Activated naive CD8-positive, alpha-beta T cell treated with anti-CD3 and anti-CD28 coated beads, Interleukin-2, amount 10 ng/mL, durations not matched to agents 7 days and 5 days (primary cell): ENCODE measurements around the gene MACROD2. TPM values are rescaled to one million over a fixed set of nuclear protein-coding genes. Genes with fewer than 3 reads are reported as not detected.
"Not testable (repeated sequence)": the region's sequence is repeated elsewhere in the genome, so short reads cannot be mapped to it uniquely, and the experiment has no call there.

Experiments
- ATAC-seq: fragments of 150-1000 bp; cut with Tn5 transposase; one replicate; pipeline ENCODE4 v1.10.0; 2021; ENCODE audit warnings: low read depth, moderate library complexity
- POLR2A ChIA-PET: fragments of 350-600 bp; sonication (Branson Sonifier 250); formaldehyde crosslinking; loops from one replicate; lab custom pipeline; 2021; ENCODE audit warnings: antibody characterized with exemption; lab: Charles Lee
- DNase-seq: peaks from one replicate; pipeline ENCODE4 v3.0.0; 2021
- H3K27ac Mint-ChIP-seq: one replicate; pipeline ENCODE4 v1.8.0; 2022; ENCODE audit warnings: mild to moderate bottlenecking, mixed read lengths
- H3K27me3 Mint-ChIP-seq: one replicate; pipeline ENCODE4 v1.8.0; 2022; ENCODE audit warnings: mild to moderate bottlenecking, moderate library complexity, mixed read lengths
- H3K36me3 Mint-ChIP-seq: one replicate; pipeline ENCODE4 v1.8.0; 2021; ENCODE audit warnings: mild to moderate bottlenecking, mixed read lengths
- H3K4me1 Mint-ChIP-seq: one replicate; pipeline ENCODE4 v1.8.0; 2021; ENCODE audit warnings: mixed read lengths
- H3K4me3 Mint-ChIP-seq: one replicate; pipeline ENCODE4 v1.8.0; 2022; ENCODE audit warnings: mild to moderate bottlenecking, moderate library complexity, mixed read lengths
- H3K9me3 Mint-ChIP-seq: one replicate; pipeline ENCODE4 v1.8.0; 2021; ENCODE audit warnings: mixed read lengths
- total RNA-seq, 2 experiments: library from RNA; stranded (reverse); gene quantifications; one replicate each; pipeline ENCODE4 v1.2.3, GENCODE V29; 2021

MACROD2 gene
- total RNA-seq, 2 experiments from 2014 or later: not detected

DNA sequence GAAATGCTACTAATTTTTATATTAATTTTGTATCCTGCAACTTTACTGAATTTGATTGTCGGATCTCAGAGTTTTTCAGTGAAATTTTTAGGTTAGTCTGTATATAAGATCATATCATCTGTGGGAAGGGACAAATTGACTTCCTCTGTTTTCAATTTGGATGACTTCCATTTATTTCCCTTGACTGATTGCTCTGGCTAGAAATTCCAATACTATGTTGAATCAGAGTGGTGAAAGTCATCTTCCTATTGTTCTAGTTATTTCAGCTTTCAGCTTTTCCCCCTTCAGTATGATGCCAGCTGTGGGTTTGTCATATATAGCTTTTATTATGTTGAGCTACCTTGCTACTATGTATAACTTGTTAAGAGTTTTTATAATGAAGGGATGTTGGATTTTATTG, 1806.7 kb downstream of the MACROD2 start:
- Mint-ChIP-seq H3K4me1 (no peaks in the 10 kb centered on the region), H3K27ac (no peak overlapping the region), H3K4me3 (no peak overlapping the region), H3K9me3 (peaks cover 4% of the 10 kb centered on the region), H3K27me3 (no peaks in the 10 kb centered on the region), H3K36me3 (no peaks in the 10 kb centered on the region)
- DNase-seq: no peak
- ATAC-seq: no peak
- POLR2A ChIA-PET: no interaction called here

DNA sequence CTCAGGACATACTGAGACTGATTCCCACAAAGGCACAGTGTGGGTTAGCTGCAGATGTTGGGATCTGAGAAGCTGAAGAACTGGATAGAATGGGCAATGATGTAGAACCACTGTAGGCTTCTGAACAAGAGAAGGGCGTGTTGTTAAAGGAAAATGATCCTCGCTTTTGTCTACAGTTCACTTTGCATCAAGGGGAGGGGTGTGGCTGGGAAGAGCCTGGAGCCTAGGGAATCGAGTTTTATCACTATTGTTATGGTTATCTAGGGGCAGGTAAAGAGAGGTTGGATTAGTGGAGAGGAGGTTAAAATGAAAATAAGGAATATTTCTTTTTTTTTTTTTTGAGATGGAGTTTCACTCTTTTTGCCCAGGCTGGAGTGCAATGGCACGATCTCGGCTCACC, 1809.8 kb downstream of the MACROD2 start:
- no peak for DNase-seq
- POLR2A ChIA-PET: no interaction called here
- no peaks in the 10 kb centered on the region for H3K4me1 Mint-ChIP-seq
- H3K27ac Mint-ChIP-seq: no peak overlapping the region
- H3K9me3 Mint-ChIP-seq: peaks cover 7% of the 10 kb centered on the region
- H3K27me3 Mint-ChIP-seq: no peaks in the 10 kb centered on the region
- no peak for ATAC-seq
- no peaks in the 10 kb centered on the region for H3K36me3 Mint-ChIP-seq
- H3K4me3 Mint-ChIP-seq: no peak overlapping the region

DNA sequence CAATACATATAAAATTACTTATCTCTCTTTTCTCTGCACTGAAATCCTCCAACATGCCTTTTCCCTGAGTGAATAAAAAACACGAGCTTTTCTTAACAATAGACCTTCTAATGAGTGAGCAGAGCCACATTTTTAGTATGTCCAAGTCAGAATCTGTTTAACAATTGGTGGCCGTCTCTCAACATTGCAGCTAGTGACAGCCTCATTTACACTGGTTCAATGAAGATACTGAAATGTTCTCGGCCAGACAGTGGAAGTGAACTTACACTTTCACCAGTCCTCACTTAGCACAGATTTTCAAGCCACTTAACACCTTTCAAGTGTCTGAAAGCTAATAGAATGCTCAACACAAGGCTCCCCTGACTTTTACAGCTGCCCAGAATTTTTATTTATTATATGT, 1810.8 kb downstream of the MACROD2 start:
- peaks cover 7% of the 10 kb centered on the region for H3K9me3 Mint-ChIP-seq
- no peaks in the 10 kb centered on the region for H3K36me3 Mint-ChIP-seq
- no peaks in the 10 kb centered on the region for H3K4me1 Mint-ChIP-seq
- no peaks in the 10 kb centered on the region for H3K27me3 Mint-ChIP-seq
- DNase-seq (no peak), ATAC-seq (no peak)
- POLR2A ChIA-PET: no interaction called here
- no peak overlapping the region for H3K27ac Mint-ChIP-seq
- no peak overlapping the region for H3K4me3 Mint-ChIP-seq

DNA sequence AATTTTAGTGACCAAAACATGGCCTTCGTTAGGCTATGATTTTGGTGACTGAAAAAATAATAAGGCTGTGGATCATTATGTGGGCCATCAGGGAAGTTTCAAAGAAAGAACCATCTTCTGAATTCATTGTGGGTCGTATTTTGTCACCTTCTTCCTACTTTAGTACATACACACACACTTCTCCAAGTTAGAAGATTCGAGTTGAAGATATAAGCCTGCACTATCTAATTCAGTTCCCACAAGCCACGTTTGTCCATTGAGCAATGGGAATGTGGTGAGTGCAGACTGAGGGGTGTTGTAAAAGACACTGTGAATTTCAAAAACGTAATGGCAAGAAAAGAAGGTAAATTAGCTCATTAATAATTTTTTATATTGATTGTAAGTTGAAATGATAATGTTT, 1812.0 kb downstream of the MACROD2 start:
- H3K36me3 Mint-ChIP-seq: no peaks in the 10 kb centered on the region
- peaks cover 7% of the 10 kb centered on the region for H3K9me3 Mint-ChIP-seq
- POLR2A ChIA-PET: no interaction called here
- H3K4me3 Mint-ChIP-seq: no peak overlapping the region
- no peak overlapping the region for H3K27ac Mint-ChIP-seq
- no peak for DNase-seq
- no peaks in the 10 kb centered on the region for H3K4me1 Mint-ChIP-seq
- no peaks in the 10 kb centered on the region for H3K27me3 Mint-ChIP-seq
- ATAC-seq: no peak

DNA sequence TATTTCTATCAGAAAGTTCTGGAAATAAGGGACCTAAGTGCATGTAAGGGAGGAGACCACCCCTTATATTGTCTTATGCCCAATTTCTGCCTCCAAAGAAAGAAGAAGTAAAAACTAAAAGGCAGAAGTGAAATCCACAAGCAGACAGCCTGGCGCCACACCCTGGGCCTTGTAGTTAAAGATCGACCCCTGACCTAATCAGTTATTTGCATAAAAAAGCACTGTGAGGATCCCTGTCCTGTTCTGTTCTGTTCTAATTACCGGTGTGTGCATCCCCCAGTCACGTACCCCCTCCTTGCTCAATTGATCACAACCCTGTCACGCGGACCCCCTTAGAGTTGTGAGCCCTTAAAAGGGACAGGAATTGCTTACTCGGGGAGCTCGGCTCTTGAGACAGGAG, 1812.5 kb downstream of the MACROD2 start:
- H3K36me3 Mint-ChIP-seq, H3K27me3 Mint-ChIP-seq, POLR2A ChIA-PET, ATAC-seq, DNase-seq, H3K4me1 Mint-ChIP-seq, H3K4me3 Mint-ChIP-seq, H3K27ac Mint-ChIP-seq, H3K9me3 Mint-ChIP-seq: not testable (repeated sequence)

DNA sequence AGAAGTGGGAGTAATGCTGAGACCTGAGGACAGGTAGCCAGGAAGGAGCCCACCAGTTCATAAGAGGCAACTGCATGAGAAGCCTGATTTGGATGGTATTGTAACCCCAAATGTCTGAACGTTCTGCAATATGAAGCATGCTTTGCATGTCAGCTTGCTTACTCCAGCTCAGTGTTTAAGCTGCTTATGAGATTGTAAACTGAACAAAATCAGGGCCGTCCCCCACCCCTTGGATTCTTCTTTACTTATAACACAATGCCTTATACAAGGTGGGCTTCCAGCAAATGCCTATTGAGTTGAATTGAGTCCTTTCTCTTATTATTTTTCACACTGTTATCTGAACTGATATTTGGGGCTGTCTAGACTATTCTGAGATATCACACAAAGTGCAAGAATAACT, 1816.6 kb downstream of the MACROD2 start:
- Mint-ChIP-seq H3K36me3 (no peaks in the 10 kb centered on the region), H3K27ac (no peak overlapping the region), H3K4me1 (no peaks in the 10 kb centered on the region), H3K4me3 (no peak overlapping the region), H3K27me3 (no peaks in the 10 kb centered on the region), H3K9me3 (peaks cover 6% of the 10 kb centered on the region)
- no peak for ATAC-seq
- POLR2A ChIA-PET: no interaction called here
- no peak for DNase-seq

DNA sequence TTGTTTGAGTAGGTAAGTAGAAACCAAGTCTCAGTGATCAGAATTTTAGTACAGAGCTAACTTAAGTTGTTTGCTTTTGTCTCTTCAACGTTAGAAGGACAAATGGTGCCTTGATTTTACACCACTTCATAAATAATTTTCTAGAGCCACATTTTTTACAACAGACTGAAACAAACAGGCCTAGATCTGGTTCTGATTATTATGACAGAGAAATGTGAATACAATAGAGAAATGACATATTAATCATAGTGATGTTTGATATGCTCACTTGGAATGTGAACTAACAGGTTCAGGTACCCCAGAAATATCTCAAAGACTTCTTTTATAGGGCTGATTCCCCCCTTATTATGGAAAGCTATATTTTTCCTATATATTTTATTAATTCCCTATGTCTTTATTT, 1817.4 kb downstream of the MACROD2 start:
- H3K27me3 Mint-ChIP-seq: no peaks in the 10 kb centered on the region
- POLR2A ChIA-PET: no interaction called here
- DNase-seq: no peak

DNA sequence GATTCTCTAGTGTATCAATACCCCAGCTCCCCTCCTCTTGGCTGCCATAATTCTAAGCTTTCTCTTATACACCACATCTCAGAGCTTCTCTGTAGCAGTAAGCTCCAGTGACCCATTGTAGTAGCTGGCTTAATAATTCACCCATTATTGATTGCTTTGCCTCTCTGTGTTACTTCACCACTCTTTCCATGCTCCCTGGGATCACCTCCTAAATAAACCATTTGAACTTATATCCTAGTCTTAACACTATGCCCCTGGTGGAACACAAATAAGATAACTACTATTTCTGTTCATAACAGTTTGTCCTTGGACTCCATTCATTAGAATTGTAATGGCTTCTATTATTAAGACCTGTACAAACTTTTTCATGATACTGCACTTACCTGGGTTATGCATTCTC, 1819.0 kb downstream of the MACROD2 start:
- Mint-ChIP-seq H3K36me3 (no peaks in the 10 kb centered on the region), H3K27me3 (no peaks in the 10 kb centered on the region), H3K9me3 (no peaks in the 10 kb centered on the region), H3K4me3 (no peak overlapping the region), H3K27ac (no peak overlapping the region), H3K4me1 (no peaks in the 10 kb centered on the region)
- DNase-seq (no peak), ATAC-seq (no peak)
- POLR2A ChIA-PET: no interaction called here

More for the DNA sequence above, 1817.4 kb downstream of the MACROD2 start:
- Mint-ChIP-seq H3K27ac (no peak overlapping the region), H3K36me3 (no peaks in the 10 kb centered on the region), H3K4me3 (no peak overlapping the region), H3K4me1 (no peaks in the 10 kb centered on the region), H3K9me3 (peaks cover 4% of the 10 kb centered on the region)
- no peak for ATAC-seq

DNA sequence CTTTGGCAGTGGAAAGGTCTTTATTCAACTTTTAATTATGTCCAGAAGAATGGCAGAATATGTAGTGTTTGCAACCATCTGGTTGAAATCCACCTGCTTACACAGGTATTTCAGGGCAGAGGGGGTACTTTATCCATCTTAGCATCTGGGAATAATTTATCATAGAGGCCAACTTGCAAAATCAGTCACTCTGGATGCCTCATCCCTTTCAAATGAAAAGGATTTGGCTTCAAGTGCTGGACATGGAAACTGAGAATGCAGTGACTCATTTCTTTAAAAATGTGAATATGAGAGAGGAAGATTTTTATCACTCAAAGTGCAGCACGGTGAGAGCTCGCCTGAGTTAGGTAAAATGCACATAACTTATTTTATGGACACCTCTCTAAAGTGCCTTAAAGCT, 1819.6 kb downstream of the MACROD2 start:
- POLR2A ChIA-PET: no interaction called here
- Mint-ChIP-seq H3K27me3 (no peaks in the 10 kb centered on the region), H3K36me3 (no peaks in the 10 kb centered on the region), H3K9me3 (no peaks in the 10 kb centered on the region), H3K4me1 (no peaks in the 10 kb centered on the region), H3K4me3 (no peak overlapping the region), H3K27ac (no peak overlapping the region)
- no peak for ATAC-seq
- DNase-seq: no peak

DNA sequence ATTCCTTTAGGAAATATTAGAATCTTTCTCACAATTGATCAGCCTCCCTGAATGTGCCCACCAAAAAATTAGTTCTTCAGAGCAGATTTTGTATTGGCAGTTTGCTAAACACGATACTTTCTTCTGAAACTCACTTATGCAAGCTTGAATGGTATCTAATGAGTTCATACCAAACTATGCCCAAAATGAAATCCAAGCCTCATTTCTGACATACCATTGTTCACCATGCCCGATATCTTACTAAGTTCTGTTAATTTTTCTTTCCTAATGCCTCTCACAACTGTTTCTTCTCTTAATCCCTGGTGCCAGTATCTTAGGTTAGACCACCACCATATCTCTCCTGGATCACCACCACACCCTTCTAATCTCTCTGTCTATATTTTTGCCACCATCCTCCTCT, 1822.0 kb downstream of the MACROD2 start:
- H3K27ac Mint-ChIP-seq: no peak overlapping the region
- no peaks in the 10 kb centered on the region for H3K9me3 Mint-ChIP-seq
- no peaks in the 10 kb centered on the region for H3K27me3 Mint-ChIP-seq
- H3K4me3 Mint-ChIP-seq: no peak overlapping the region
- DNase-seq (no peak), ATAC-seq (no peak)
- POLR2A ChIA-PET: no interaction called here
- no peaks in the 10 kb centered on the region for H3K36me3 Mint-ChIP-seq
- H3K4me1 Mint-ChIP-seq: no peaks in the 10 kb centered on the region

DNA sequence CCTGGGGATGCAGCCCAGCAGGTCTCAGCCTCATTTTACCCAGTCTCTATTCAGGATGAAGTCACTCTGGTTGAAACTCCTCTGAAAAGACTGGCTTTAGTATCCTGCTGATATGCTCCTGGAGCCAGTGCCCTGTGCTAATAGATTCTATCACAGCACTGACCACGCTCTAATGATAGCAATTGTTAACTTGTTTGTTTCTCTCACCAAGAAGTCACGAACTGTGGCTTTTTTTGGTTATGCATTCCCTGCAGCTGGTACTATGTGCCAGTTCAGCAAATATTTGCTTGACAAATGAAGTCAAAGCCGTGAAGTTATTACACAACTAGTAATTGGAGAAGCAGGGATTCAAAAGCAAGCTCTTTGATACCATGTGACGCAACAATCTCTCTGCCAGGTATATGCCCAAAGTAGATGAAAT, 1823.3 kb downstream of the MACROD2 start:
- H3K27me3 Mint-ChIP-seq: no peaks in the 10 kb centered on the region
- no peaks in the 10 kb centered on the region for H3K36me3 Mint-ChIP-seq
- H3K27ac Mint-ChIP-seq: no peak overlapping the region
- POLR2A ChIA-PET: no interaction called here
- no peaks in the 10 kb centered on the region for H3K9me3 Mint-ChIP-seq
- DNase-seq: no peak
- H3K4me3 Mint-ChIP-seq: no peak overlapping the region
- H3K4me1 Mint-ChIP-seq: no peaks in the 10 kb centered on the region
- ATAC-seq: no peak

DNA sequence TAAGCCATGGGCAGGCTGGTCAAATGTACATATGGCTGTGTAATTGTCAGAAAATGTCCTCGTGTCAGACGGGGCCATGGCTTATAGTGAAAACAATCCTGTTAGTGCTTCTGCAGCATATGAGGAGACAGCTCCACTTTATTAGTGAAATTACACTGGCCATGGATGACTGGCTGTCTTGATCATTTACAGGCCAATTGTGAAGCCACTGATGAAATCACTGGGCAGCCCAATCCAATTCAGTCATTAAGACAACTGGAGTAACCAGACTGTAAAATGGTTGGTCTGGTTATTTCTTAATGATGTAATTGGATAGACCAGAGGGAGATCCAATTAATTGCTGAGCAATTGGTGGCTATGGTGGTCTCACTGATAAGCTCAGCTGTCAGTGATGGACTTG, 1828.4 kb downstream of the MACROD2 start:
- Mint-ChIP-seq H3K36me3 (no peaks in the 10 kb centered on the region), H3K27me3 (no peaks in the 10 kb centered on the region), H3K27ac (no peak overlapping the region), H3K9me3 (no peaks in the 10 kb centered on the region), H3K4me1 (no peaks in the 10 kb centered on the region), H3K4me3 (no peak overlapping the region)
- DNase-seq (no peak), ATAC-seq (no peak)
- POLR2A ChIA-PET: no interaction called here

DNA sequence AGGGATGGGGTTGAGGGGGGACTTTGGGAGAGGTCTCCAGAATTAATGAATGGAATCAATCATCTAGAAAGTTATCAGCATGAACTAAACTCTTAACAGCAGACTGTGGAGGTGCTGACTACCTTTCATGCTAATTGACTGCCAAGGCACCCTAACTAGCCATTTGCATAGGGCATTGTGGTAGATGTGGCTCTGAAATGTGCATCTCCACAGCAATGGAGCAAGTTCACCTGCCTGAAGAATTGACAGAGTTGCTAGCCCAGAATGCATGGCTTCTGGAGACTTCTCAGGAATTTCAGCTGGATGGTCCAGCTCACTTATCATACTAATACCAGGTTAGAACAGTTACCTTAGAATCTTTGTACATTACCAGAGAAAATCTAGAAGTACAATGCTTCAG, 1832.3 kb downstream of the MACROD2 start:
- H3K36me3 Mint-ChIP-seq: no peaks in the 10 kb centered on the region
- POLR2A ChIA-PET: no interaction called here
- ATAC-seq (no peak), DNase-seq (no peak)
- H3K4me1 Mint-ChIP-seq: no peaks in the 10 kb centered on the region
- no peaks in the 10 kb centered on the region for H3K27me3 Mint-ChIP-seq
- no peaks in the 10 kb centered on the region for H3K9me3 Mint-ChIP-seq
- no peak overlapping the region for H3K27ac Mint-ChIP-seq
- no peak overlapping the region for H3K4me3 Mint-ChIP-seq

DNA sequence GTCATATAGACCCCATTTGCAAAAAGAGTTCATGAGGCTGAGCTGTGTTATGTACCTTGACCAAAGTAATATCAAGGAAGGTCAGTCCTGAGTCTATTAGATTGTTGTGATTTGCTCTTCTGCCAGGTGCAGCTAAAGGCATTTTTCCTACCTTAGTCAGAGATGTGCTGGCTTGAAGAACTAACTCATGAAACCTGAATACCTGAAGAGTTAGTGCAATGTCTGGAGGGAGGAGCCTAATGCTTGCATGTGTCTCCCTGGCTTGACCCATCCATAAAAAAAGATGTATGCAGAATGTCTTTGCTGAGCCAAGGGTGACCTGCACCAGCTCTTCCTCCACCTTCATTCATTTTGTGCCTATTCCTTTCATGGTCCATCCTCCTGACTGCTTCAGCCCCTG, 1835.9 kb downstream of the MACROD2 start:
- Mint-ChIP-seq H3K4me3 (no peak overlapping the region), H3K36me3 (no peaks in the 10 kb centered on the region), H3K27me3 (no peaks in the 10 kb centered on the region), H3K4me1 (no peaks in the 10 kb centered on the region), H3K27ac (no peak overlapping the region), H3K9me3 (no peaks in the 10 kb centered on the region)
- DNase-seq (no peak), ATAC-seq (no peak)
- POLR2A ChIA-PET: no interaction called here

DNA sequence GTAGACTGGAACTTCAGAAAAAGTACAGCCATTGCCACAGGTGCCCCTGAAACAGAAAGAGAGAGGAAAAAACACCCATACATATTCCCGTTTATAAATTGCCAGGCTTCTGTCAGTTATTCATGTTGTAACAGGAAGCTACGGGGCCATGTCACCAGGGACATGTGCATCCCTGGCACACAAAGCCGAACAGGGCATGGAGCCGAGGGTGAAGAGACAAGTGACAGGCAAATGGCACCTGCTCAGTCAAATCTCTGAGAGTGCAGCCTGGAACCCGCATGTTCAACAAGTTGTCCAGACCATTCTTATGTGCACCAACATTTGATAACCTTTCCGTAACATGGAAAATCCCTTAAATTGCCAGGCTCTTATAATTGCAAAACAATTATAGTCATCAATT, 1837.2 kb downstream of the MACROD2 start:
- ATAC-seq: no peak
- POLR2A ChIA-PET: no interaction called here
- DNase-seq: no peak
- H3K4me3 Mint-ChIP-seq: no peak overlapping the region
- no peaks in the 10 kb centered on the region for H3K9me3 Mint-ChIP-seq
- H3K27me3 Mint-ChIP-seq: no peaks in the 10 kb centered on the region
- H3K36me3 Mint-ChIP-seq: no peaks in the 10 kb centered on the region
- no peaks in the 10 kb centered on the region for H3K4me1 Mint-ChIP-seq
- no peak overlapping the region for H3K27ac Mint-ChIP-seq
